HL-60 (cell line): ENCODE measurements around the gene ZNF281.

ENCODE experiments used
- DNase-seq, 2 experiments: peaks; one replicate each; pipeline ENCODE4 v3.0.0-alpha.2; 2010 to 2020; ENCODE audit warnings: low read depth in 1 of 2, low spot score in 1 of 2
- H3K27ac ChIP-seq: fragments of 250-450 bp; sonication (Bioruptor Pico); replicated peaks from 2 replicates; pipeline ENCODE4 v1.5.1; 2020; ENCODE audit warnings: mild to moderate bottlenecking, moderate library complexity
- H3K27me3 ChIP-seq: fragments of 250-450 bp; sonication (Bioruptor Pico); 2 replicates; pipeline ENCODE4 v1.5.1; 2021; ENCODE audit warnings: mild to moderate bottlenecking, moderate library complexity; ENCODE audit not compliant: insufficient read depth, poor library complexity, severe bottlenecking
- H3K4me3 ChIP-seq: replicated peaks from 2 replicates; pipeline ENCODE4 v1.5.1; 2011; ENCODE audit warnings: mild to moderate bottlenecking, control low read depth, low read length; ENCODE audit not compliant: insufficient read depth
- GABPA ChIP-seq: IDR thresholded peaks from 2 replicates; pipeline ENCODE4 v1.6.1; 2012; ENCODE audit warnings: low read depth
- POLR2AphosphoS5 ChIP-seq: IDR thresholded peaks from 2 replicates; pipeline ENCODE4 v1.6.1; 2012; ENCODE audit warnings: low read depth
- REST ChIP-seq: IDR thresholded peaks from 2 replicates; pipeline ENCODE4 v1.6.1; 2012; ENCODE audit warnings: low read depth; ENCODE audit not compliant: insufficient replicate concordance
- SPI1 ChIP-seq: IDR thresholded peaks from 2 replicates; pipeline ENCODE4 v1.6.1; 2012; ENCODE audit warnings: low read depth, mild to moderate bottlenecking, borderline replicate concordance
- TF ChIP-seq, protein P1 (sequence below): IDR thresholded peaks from one replicate; pipeline ENCODE4 v1.5.1; 2011; ENCODE audit warnings: low read length, control low read depth, inconsistent platforms; ENCODE audit not compliant: insufficient read depth

Gene ZNF281

DNA sequence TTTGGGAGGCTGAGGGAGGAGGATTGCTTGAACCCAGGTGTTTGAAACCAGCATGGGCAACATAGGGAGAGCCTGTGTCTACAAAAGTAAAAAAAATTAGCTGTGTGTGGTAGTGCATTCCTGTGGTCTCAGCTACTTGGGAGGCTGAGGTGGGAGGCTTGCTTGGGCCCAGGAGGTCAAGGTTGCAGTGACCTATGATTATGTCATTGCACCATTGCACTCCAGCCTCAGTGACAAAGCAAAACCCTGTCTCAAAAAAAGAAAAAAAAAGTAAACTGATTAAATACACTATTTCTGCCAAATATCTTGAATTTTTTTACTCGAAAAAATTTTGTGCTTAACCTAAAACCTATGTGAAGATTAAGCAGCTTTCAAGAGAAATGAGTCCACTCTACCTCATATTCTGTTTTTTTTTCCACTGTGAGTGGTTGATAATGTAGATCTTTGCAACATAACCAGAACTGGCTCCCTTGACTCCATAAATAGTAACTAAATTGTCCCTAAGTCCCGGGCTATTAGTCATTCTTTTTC, 19.4 kb upstream of the ZNF281 start:
- no peak for DNase-seq
- Histone ChIP-seq H3K27me3 (no peaks in the 10 kb centered on the region), H3K4me3 (no peak overlapping the region), H3K27ac (no peak overlapping the region)
- TF ChIP-seq GABPA (no peak), SPI1 (no peak), REST (no peak), POLR2AphosphoS5 (no peak)
- TF ChIP-seq, protein P1, sequence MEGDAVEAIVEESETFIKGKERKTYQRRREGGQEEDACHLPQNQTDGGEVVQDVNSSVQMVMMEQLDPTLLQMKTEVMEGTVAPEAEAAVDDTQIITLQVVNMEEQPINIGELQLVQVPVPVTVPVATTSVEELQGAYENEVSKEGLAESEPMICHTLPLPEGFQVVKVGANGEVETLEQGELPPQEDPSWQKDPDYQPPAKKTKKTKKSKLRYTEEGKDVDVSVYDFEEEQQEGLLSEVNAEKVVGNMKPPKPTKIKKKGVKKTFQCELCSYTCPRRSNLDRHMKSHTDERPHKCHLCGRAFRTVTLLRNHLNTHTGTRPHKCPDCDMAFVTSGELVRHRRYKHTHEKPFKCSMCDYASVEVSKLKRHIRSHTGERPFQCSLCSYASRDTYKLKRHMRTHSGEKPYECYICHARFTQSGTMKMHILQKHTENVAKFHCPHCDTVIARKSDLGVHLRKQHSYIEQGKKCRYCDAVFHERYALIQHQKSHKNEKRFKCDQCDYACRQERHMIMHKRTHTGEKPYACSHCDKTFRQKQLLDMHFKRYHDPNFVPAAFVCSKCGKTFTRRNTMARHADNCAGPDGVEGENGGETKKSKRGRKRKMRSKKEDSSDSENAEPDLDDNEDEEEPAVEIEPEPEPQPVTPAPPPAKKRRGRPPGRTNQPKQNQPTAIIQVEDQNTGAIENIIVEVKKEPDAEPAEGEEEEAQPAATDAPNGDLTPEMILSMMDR: no peak

GRCh38 chr1:200428482-200429205, 18.8 kb upstream of the ZNF281 start:
- H3K4me3 ChIP-seq: no peak overlapping the region
- DNase-seq: no peak
- no peak overlapping the region for H3K27ac ChIP-seq
- TF ChIP-seq REST: no peak
- no peak for TF ChIP-seq SPI1
- no peak for TF ChIP-seq GABPA
- TF ChIP-seq POLR2AphosphoS5: no peak
- TF ChIP-seq, protein P1: no peak
- H3K27me3 ChIP-seq: no peaks in the 10 kb centered on the region

DNA sequence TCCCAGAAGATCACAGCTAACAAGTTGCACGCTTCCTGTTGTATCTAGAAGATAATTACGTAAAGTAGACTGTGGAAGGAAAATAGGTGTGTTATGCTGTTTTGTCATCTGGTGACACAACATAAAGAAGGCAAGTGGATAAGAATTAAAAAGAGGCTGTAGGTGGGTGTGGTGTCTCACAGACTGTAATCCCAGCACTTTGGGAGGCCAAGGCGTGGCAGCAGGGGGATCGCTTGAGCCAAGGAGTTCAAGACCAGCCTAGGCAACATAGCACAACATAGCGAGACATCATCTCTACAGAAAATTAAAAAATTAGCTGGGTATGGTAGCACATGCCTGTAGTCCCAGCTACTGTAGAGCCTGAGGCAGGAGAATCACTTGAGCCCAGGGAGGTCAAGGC, 17.9 kb upstream of the ZNF281 start:
- Histone ChIP-seq H3K27me3 (no peaks in the 10 kb centered on the region), H3K27ac (no peak overlapping the region), H3K4me3 (no peak overlapping the region)
- DNase-seq: no peak
- TF ChIP-seq, protein P1: no peak
- TF ChIP-seq REST (no peak), SPI1 (no peak), POLR2AphosphoS5 (no peak), GABPA (no peak)
